Lower leg skin (tissue), 3 donors: Measurements from ENCODE around the gene CCNYL1.

ENCODE experiments used
- CTCF ChIP-seq, 3 donors: fragments of 450-650 bp; IDR thresholded peaks; one replicate each; pipeline ENCODE4 v1.5.1; 2016; ENCODE audit warnings: antibody characterized with exemption in 3 of 3, mild to moderate bottlenecking in 3 of 3, moderate library complexity in 2 of 3
- POLR2A ChIP-seq, 2 donors: fragments of 450-650 bp; IDR thresholded peaks; one replicate each; pipeline ENCODE4 v1.6.1; 2016 to 2017; ENCODE audit warnings: antibody characterized with exemption in 2 of 2, mild to moderate bottlenecking in 1 of 2, moderate library complexity in 1 of 2

- TF ChIP-seq CTCF (IDR thresholded peaks at IDR 0.05), result no peak
- TF ChIP-seq POLR2A (IDR thresholded peaks at IDR 0.05), result no peak
Observed at GRCh38 chr2:207747653-207748560, 36.5 kb downstream of the CCNYL1 start.
